Stimulated activated CD4-positive, alpha-beta T cell treated with anti-CD3 and anti-CD28 coated beads, Interleukin-12 subunit alpha, Interleukin-12 subunit beta, amount 100 ng/mL, for 24 hours (primary cell): ENCODE data around the gene AHI1.
"Not testable (repeated sequence)": the region's sequence is repeated elsewhere in the genome, so short reads cannot be mapped to it uniquely, and the experiment has no call there.

Source experiments
- DNase-seq, 2 experiments: peaks; one replicate each; pipeline ENCODE4 v3.0.0-alpha.2; 2020; ENCODE audit warnings: low read depth in 2 of 2

The AHI1 gene

DNA sequence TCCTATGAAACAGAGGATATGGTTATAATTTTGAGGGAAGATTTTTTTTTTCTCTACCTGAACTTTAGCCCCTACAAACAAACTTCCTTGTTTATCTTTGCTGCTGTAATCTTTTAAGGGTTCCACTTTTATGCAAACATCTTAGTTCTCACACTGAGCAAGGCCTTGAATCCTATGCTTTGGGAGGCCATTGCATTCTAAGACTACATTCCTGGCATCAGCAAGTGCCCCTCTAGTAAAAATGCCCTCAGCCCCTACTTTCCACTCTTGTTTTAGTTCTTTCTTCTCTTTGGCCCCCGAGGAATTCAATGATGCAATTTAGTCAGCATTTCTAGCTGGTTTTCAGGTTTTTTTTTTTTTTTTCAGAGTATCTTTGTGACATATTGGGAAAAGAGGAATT lies 8.1 kb upstream of the AHI1 start:
- DNase-seq = no peak

DNA sequence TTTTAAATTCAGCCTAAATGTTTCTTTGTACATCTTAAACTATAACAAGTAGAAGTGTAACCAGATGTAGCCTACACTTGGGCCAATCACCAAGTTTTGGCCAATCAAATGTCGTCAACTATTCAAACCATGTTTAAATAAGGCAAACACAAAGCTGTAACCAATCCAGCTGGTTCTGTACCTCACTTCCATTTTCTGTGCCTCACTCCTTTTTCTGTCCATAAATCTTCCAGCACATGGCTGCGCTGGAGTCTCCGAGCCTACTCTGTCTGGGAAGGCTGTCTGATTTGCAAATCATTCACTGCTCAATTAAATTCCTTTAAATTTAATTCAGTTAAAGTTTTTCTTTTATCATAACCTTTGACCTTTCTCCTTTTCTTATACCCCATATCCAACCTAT lies 7.7 kb upstream of the AHI1 start:
- no peak for DNase-seq

DNA sequence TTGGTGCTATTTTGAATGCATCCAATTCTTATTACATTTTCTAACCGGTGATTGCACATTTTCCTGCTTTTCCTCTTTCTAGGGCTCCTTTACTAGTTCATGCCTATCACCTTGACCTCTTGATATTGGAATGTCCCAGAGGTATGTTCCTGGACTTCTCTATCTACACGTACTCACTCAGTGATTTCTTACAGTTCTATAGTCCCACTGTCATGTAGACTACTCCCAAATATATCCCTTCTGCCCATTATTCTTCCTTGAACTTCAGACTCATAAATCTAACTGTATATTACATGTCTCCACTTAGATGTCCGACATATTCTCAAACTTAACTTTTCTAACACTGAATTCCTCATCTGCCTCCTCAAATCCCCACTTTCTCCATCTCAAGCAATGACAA lies 7.2 kb upstream of the AHI1 start:
- no peak for DNase-seq

DNA sequence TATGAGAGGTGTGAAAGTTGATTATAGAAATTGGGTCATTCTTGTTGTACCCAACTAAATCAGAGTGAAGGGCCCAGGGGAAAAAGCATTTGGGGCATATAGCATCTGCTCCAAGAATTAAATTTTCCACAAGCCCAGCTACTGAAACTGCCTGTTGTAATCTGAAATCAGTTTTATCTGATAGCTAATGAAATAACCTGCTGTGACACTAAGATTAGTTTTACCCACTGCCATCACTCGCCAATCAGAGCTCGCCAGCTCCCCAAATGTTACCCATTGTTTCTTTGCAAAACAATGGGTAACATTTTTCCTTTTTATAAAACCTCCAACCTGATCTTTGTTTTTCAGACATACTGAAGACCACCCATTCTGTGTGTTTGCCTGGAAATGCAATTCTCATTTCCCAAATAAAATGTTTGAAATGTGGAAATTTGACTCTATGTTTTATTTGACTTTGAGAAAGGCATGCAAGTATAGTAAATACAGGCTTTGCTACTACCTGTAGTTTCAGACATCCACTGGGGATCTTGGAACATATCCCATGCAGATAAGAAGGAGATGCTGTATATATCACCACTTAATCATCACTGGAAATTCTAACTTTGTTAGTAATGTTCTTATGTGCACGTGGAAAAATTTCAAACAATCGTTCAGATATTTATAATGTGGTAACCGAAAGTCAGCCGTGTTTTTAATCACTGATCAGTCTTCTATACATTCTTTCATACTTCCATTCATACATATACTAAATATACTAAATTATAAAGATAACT lies 6.3 kb upstream of the AHI1 start:
- DNase-seq = no peak

DNA sequence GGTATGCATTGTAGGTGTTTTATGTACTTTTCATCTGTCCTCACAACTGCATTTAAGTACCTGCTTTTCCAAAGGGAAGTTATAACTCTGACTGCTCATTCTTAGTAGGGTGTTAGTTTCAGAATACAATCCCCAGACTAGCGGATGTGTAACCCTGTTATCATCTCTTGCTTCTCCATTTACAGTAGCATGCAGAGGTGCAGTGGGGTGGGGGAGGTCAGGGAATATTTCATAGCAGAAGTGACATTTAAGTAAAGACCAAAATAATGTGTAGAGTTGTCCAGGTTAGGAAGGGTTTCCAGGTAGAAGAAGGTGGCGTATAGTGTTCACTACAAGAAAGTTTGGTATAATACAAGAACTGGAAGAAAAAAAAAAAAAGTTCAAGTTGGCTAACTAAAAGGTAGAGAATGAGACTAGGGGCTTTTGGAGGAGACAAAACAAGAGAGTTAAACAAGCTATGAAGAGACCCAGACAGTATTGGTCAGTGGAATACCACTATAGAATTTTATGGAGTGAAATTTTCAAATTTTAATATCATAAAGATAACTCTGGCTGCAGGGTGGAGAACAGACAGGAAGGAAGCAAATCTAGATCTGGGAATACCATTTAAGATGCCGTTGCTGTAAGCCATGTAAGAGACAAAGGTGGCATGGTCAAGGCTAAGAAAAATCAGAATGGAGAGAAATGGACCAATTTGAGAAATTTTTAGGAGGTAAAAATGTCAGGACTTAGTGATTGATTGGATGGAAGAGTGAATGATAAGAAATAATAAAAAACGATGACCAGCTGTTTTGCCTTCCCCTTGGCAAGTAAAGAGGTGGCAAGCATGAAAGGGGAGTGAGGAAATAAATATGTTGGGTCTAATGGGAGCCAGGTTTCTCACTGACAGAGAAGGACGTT lies 2.2 kb upstream of the AHI1 start:
- no peak for DNase-seq

DNA sequence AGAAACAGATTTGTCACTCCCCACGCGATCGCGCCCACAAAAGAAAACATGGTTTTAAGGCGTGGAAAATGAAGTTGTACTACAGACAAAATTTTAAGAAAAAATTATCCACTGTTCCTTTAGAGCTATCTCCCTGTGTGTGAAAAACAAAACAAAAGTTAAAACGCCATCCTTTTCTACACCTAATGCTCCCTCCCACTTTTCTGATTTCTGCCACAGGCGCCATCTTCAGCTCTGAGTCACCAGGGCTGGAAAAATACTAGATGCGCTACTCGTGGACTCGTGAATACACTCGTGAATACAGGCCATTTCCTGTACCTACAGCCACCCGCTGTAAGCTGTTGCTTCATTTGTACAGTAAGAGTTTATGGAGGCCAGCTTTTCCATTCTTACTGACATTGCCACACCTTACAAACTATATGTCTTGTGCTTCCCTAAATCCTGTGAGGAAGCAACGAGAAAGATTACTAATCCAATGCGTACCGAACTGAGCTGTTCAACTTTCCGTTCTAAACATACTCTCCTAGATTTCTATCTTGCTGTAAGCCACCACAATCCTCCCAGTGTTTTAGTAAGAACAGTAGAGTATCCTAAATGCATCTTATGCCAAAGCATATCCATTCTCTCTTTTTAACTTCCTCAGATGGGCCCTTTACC lies 773 bp upstream of the AHI1 start:
- peak; percentile 40 to 50 for DNase-seq

DNA sequence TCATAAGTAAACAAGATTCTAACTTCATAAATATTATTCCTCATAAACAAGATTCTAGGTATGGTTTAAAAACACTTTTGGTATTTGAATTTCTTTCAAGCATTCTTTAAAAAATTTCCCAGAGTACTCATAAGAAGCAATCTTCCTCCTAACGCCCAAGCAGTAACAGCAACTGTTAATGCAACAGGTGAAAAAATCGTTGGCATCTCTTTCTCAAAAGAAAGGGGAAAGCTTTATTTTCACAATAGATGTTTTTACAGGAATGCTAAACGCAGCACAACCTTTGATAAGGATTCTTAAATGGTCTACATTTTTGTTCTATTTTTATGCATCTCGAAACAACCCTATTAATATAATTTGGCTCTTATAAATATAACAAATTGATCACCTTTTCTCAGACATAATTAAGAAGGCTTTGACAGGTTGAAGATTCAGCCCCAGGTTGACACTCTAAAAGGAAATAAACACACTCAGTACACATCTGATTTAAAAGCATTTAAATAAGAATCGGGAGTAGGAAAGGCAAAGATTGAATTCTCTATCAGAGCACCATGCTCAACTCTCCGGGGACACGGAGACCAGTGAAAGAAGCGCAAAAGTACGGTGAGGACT lies 634 bp downstream of the AHI1 start:
- no peak for DNase-seq

DNA sequence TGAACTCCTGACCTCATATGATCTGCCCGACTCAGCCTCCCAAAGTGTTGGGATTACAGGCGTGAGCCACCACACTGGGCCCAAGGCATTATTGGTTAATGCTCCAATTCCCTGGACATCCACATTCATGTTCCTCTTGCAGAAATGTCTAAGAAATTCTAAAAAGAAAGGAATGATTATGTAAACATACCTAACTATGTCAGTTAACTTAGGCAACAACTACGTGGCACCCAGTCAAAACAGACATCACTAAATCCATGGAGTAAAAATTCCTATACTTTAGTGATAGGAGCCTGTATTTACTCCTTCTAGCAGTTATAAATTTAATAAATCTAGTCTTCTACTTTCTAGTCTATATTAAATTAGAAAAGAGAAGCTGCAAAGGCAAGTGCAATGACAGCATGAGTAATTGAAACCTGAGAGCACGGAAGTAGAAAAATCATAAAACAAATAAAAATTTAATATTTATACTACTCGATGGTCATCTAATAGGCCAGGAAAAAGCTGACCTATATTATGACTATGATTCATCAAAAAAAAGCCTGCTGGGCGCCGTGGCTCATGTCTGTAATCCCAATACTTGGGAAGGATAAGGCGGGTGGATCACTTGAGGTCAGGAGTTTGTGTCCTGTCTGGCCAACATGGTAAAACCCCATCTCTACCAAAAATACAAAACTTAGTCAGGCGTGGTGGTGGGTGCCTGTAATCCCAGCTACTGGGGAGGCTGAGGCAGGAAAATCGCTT lies 4.2 kb downstream of the AHI1 start:
- DNase-seq = no peak

DNA sequence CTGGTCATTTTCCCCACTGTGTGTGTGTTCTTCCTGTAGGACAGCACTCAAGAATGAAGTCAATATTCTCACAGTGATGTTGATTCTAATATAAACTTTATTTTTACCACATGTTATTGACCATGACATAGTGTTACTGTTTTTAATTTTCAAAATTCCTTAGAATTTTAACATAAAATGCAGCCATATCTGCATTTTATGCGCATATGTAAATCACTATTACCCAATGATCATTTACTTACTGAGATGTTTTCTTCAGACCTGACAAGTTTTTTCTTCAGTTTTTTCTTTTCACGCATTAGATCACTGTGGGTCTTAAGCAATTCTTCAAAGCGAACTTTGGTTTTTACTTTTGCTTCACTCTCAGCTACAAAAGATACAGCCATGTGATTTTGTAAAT lies 7.2 kb downstream of the AHI1 start:
- DNase-seq = no peak

DNA sequence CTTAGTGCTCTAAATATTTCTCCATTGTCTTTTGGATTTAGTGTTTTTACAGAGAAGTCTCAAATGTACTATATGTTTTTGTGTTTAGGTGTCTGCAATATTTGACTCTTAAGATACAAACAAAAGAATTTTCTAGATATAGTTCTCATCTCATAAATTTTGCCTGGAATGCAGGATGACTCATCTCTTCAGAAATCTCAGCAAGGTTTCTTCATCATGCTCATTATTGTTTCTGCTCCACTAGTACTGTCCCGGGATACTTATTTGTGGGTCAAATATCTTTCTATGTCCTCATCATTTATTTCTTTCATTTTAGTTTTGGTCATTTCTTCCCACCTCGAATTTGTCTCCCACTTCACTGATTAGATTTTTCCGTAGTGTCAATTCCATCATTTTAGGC lies 9.5 kb downstream of the AHI1 start:
- no peak for DNase-seq

DNA sequence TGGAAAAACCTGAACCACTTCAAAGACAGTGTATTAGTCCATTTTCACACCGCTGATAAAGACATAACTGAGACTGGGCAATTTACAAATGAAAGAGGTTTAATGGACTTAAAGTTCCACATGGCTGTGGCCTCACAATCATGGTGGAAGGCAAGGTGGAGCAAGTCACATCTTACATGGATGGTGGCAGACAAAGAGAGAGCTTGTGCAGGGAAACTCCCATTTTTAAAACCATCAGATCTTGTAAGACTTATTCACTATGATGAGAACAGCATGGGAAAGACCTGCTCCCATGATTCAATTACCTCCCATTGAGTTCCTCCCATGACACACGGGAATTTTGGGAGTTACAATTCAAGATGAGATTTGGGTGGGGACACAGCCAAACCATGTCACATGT lies 13.6 kb downstream of the AHI1 start:
- DNase-seq = not testable (repeated sequence)

DNA sequence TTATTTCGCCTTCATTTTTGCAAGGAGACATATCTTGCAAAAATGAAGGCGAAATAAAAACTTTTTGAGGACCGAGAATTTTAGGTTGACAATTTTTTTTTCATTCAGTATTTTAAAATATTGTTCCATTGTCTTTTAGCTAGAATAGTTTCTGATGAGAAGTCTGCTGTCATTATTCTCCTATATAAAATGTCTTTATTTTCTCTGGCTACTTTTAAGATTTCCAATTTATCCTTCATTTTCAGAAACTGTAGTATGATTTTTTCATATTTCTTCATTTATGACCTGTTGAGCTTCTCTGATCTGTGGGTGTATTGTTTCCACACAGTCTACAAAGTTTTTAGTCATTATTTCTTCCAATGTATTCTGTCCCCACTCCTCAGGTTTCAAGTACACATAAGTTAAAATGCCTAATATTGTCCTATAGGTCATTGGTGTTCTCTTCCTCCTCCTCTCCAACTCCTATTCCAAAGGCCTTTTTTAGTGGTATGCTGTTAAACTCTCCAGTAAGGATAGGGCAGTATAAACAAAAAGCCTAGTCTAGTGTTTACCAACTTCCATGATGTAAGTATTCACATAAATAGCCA lies 15.7 kb downstream of the AHI1 start:
- DNase-seq = no peak

DNA sequence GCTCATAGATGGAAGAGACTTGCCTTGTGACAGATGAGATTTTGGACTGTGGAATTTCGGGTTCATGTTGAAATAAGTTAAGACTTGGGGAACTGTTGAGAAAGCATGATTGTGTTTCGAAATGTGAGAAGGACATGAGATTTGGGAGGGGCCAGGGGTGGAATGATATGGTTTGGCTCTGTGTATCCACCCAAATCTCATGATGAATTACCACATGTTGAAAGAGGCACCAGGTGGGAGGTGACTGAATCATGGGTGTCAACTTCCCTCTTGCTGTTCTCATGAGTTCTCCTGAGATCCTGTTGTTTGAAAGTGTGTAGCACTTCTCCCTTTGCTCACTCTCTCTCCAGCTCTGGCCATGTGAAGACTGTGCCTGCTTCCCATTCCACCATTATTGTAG lies 17.9 kb downstream of the AHI1 start:
- no peak for DNase-seq

DNA sequence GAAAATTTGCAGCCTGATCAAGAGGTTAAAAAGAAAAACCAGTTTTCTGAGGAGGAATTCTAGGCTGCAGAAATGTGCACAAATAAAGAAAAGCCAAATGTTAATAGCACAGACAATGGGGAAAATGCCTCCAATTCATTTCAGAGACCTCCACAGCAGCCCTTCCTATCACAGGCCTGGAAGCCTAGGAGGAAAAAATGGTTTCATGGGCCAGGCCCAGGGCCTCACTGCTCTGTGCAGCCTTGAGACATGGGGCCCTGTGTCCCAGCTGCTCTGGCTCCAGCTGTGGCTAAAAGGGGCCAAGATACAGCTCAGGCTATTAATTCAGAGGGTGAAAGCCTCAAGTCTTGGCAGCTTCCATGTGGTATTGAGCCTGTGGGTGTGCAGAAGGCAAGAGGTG lies 18.9 kb downstream of the AHI1 start:
- DNase-seq = no peak

DNA sequence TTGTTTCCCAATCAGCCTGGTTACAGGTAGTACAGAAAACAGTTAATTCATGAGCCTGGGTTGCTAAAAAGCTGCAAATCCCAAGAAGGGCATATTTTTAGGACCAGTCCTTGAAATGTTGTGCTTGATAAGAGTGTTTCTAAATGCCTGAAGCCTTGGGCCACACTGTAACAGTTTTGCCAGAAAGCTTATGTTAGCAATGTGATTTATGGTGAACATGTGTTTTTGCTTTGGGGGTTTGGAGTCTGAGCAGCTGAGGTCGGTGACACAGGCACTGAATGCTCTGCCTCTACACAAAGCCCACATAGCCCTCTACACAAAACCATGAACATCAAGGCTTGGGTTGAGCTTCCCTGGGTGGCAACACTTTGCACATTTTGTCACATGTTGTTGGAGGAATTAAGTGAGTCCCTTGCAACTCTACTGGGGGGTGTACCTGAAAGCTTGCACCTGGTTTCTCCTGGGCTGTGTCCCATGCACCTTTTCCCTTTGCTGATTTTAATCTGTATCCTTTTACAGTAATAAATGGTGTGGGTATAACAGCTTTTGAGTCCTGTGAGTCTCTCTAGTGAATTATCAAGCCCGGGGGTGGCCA lies 22.2 kb downstream of the AHI1 start:
- DNase-seq = no peak

DNA sequence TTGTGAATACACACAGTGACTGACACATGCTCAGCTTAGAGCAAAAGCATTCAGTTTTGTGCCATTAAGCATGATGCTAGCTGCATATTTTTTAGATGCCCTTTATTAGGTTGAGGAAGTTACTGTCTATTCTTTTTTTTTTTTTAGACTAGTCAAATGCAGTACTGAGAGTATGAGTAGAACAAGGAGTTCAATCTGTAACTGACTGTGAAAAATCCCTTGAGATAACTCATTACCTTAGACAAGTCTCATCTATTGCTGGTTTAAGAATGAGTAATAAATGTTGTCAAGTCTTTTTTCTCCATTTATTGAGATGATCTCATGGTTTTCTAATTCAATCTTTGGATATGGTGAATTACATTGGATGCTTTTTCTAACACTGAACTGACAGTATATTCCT lies 23.2 kb downstream of the AHI1 start:
- DNase-seq = no peak

DNA sequence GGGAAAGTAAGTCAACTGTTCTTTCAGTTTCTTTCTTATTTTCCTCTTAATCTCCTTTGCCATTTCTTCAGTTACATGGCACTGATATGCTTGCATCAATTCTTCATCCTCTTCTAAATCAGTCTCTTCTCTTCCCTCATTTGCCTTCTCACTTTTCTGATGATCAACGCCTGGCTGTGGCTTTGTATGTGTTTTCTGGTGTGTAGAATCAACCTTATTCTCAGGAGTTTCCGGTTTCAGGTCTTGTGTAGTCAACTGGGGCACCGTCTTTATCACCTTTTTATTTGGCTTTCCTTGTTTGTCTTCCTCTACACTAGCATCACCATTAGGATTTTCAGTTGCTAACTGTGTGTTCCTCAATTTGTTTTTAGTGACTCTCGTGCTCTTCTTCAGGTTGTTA lies 31.6 kb downstream of the AHI1 start:
- no peak for DNase-seq

DNA sequence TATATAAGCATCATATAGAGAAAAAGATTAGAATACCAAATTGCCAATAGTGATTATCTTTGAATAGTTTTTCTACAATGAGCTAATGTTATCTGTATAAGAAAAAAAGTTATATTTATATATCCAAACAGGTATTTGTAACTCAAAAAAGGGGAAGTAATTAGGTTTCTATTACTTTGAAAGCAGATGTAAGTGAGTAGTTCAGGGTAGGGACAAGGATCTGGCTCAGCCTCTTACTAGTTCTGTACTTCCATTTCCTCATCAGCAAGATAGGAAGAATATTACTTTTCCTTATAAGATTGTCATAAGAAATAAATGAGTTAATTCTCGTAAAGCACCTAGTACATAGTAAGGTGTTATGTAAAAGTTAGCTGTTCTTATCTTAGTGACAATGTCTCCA lies 32.2 kb downstream of the AHI1 start:
- DNase-seq = no peak

DNA sequence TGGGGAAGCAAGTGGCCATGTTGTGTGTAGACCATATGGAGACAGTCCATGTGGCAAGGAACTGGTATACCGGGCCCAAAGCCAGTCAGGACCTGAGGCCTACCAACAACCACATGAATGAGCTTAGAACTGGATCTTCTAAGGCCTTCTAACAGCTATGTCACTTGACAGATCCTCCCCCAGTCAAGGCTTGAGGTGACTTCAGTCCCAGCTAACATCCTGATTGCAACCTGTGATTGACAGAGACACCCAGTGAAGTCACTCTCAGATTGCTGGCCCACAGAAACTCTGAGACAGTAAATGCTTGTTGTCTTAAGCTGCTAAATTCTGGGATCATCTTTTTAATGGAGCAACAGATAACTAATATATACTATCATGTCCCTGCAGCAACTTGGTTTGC lies 32.9 kb downstream of the AHI1 start:
- DNase-seq = no peak

DNA sequence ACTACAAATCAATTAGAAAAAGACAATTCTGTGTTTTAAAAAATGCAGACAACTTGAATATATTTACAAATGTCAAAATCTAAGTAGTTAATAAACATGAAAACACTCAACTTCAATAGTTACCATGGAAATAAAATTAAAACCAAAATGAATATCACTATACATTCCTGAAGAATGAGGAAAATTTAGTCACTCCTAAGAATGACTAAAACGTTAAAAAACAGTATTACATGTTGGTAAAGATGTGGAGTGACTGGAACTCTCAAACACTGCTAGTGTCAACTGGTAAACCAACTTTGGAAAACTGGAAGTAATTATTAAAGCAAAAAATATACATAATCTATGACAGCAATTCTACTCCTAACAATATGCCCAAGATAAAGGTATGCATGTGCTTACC lies 36.3 kb downstream of the AHI1 start:
- no peak for DNase-seq

DNA sequence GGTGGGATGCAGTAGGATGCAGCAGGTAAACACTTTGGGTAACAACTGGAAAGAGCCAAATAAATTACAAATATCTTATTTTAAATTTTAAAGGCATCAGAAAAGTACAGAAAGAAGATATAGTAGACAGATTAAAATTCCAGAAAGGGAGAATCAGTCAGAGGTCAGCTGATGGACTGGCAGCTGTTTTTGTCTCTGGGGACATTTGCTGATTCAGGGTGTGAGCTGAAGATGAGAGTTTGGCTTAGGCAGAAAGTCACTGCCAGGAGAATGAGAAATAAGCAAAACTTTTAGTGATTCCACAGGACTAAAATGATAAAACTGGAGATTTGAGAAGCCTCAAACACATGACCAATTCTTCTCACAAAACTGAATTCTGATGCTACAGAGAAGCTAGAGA lies 39.5 kb downstream of the AHI1 start:
- no peak for DNase-seq
